IMR-90 (cell line): ENCODE results near the gene MICAL3.

Experiments used
- BHLHE40 ChIP-seq: fragments of 150-350 bp; IDR thresholded peaks from 2 replicates; pipeline ENCODE4 v1.6.1; 2016; ENCODE audit warnings: mild to moderate bottlenecking, low read depth, low read length
- CTCF ChIP-seq: conservative IDR thresholded peaks from 2 replicates; pipeline ENCODE4 v1.5.1; 2012; ENCODE audit warnings: mild to moderate bottlenecking, low read depth, low read length, improper control_type of control experiment
- FOS ChIP-seq: fragments of 150-350 bp; IDR thresholded peaks from 2 replicates; pipeline ENCODE4 v1.6.1; 2016; ENCODE audit warnings: low read depth, low read length
- MAZ ChIP-seq: IDR thresholded peaks from 2 replicates; pipeline ENCODE4 v1.6.1; 2012; ENCODE audit warnings: low read depth, mild to moderate bottlenecking, low read length, improper control_type of control experiment, moderate library complexity, borderline replicate concordance
- MXI1 ChIP-seq: IDR thresholded peaks from 2 replicates; pipeline ENCODE4 v1.6.1; 2012; ENCODE audit warnings: low read depth, mild to moderate bottlenecking, low read length, moderate library complexity, borderline replicate concordance
- POLR2A ChIP-seq: IDR thresholded peaks from 2 replicates; pipeline ENCODE4 v1.6.1; 2012; ENCODE audit warnings: mild to moderate bottlenecking, low read depth, low read length
- RAD21 ChIP-seq: IDR thresholded peaks from 2 replicates; pipeline ENCODE4 v1.6.1; 2012; ENCODE audit warnings: low read length, improper control_type of control experiment

GRCh38 chr22:17769716-17770082 lies 254.7 kb downstream of the MICAL3 start:
- no peak for TF ChIP-seq CTCF
- no peak for TF ChIP-seq RAD21
- TF ChIP-seq MXI1: no peak
- no peak for TF ChIP-seq MAZ
- no peak for TF ChIP-seq POLR2A
- TF ChIP-seq BHLHE40: no peak
- no peak for TF ChIP-seq FOS
